Stimulated activated CD4-positive, alpha-beta T cell treated with anti-CD3 and anti-CD28 coated beads, Interleukin-4, amount 100 ng/mL, for 48 hours (primary cell): ENCODE results near the gene HEXIM1.

Experiments
- DNase-seq, 2 donors: peaks; one replicate each; pipeline ENCODE4 v3.0.0-alpha.2; 2020; ENCODE audit warnings: low read depth in 2 of 2

HEXIM1 gene

GRCh38 chr17:45129940-45130680, 18.2 kb upstream of the HEXIM1 start:
- no peak for DNase-seq

GRCh38 chr17:45130681-45131615, 17.3 kb upstream of the HEXIM1 start:
- DNase-seq = no peak

- DNase-seq = peak; percentile 41 to 58
Observed at GRCh38 chr17:45131616-45132319, 16.5 kb upstream of the HEXIM1 start.

- DNase-seq = no peak
Observed at GRCh38 chr17:45132320-45132571, 16.0 kb upstream of the HEXIM1 start, which contains the start of gene PLCD3. Gene PLCD3, minus strand, starts transcription at chr17:45132515. Its CDS starts 105 bp downstream, at chr17:45132410.

GRCh38 chr17:45132572-45133463, 15.5 kb upstream of the HEXIM1 start:
- DNase-seq = peak; percentile 59 to 65

GRCh38 chr17:45135192-45135977, 12.9 kb upstream of the HEXIM1 start, which contains the start of gene ACBD4:
Gene ACBD4, plus strand, starts transcription at chr17:45135687. Its CDS starts 458 bp downstream, at chr17:45136145.
- peak; percentile 93 to 98 for DNase-seq

- DNase-seq = no peak
Observed at GRCh38 chr17:45135978-45136791, 12.1 kb upstream of the HEXIM1 start.

GRCh38 chr17:45136846-45137560, 11.3 kb upstream of the HEXIM1 start:
- DNase-seq = no peak

- DNase-seq = no peak
Observed at GRCh38 chr17:45137561-45138305, 10.5 kb upstream of the HEXIM1 start.

GRCh38 chr17:45138911-45139532, 9.3 kb upstream of the HEXIM1 start:
- no peak for DNase-seq

GRCh38 chr17:45139533-45139920, 8.7 kb upstream of the HEXIM1 start:
- DNase-seq = no peak

GRCh38 chr17:45143094-45143670, 5.1 kb upstream of the HEXIM1 start:
- no peak for DNase-seq

GRCh38 chr17:45143767-45144198, 4.5 kb upstream of the HEXIM1 start:
- peak in 1 of 2 donors; percentile 16 for DNase-seq

GRCh38 chr17:45144199-45145034, 3.9 kb upstream of the HEXIM1 start:
- DNase-seq = peak in 1 of 2 donors; percentile 20

GRCh38 chr17:45145035-45145389, 3.3 kb upstream of the HEXIM1 start:
- DNase-seq = no peak

GRCh38 chr17:45146166-45146565, 2.1 kb upstream of the HEXIM1 start:
- DNase-seq = no peak

GRCh38 chr17:45146592-45146889, 1.7 kb upstream of the HEXIM1 start:
- DNase-seq = no peak
